Esophagus muscularis mucosa (tissue), 4 donors: Measurements from ENCODE around the gene SAFB2. TPM values are rescaled to one million over a fixed set of nuclear protein-coding genes. Genes with fewer than 3 reads are reported as not detected.

ENCODE experiments used
- DNase-seq: peaks from one replicate; pipeline ENCODE4 v3.0.0-alpha.2; 2017; ENCODE audit errors: extremely low spot score
- H3K27ac ChIP-seq, 4 donors: fragments of 200-600 bp; sonication (generic); replicated peaks in 1 of 4; 1 replicate in 3 of 4; 2 replicates in 1 of 4; pipeline ENCODE4 v1.5.1; 2016 to 2019; ENCODE audit warnings: mild to moderate bottlenecking in 1 of 4
- H3K27me3 ChIP-seq, 4 donors: fragments of 200-600 bp; sonication (generic); one replicate each; pipeline versions ENCODE4 v1.5.1 to v1.6.0; 2016 to 2019
- H3K36me3 ChIP-seq, 4 donors: fragments of 200-600 bp; sonication (generic); one replicate each; pipeline ENCODE4 v1.5.1; 2016 to 2019
- H3K4me1 ChIP-seq, 4 donors: fragments of 200-600 bp; sonication (generic); one replicate each; pipeline ENCODE4 v1.5.1; 2016 to 2019
- H3K4me3 ChIP-seq, 4 donors: fragments of 200-600 bp; sonication (generic); 1 replicate in 2 of 4; 2 replicates in 2 of 4; pipeline ENCODE4 v1.5.1; 2016 to 2019; ENCODE audit warnings: mild to moderate bottlenecking in 4 of 4, moderate library complexity in 1 of 4
- H3K9me3 ChIP-seq, 4 donors: fragments of 200-600 bp; sonication (generic); 1 replicate in 3 of 4; 2 replicates in 1 of 4; pipeline ENCODE4 v1.5.1; 2016 to 2019
- CTCF ChIP-seq, 3 experiments: fragments of 200-600 bp in 2 of 3; fragments of 450-650 bp in 1 of 3; sonication (generic) in 2 of 3; IDR thresholded peaks; one replicate each; pipeline ENCODE4 v1.5.1; 2017 to 2019; ENCODE audit warnings: antibody characterized with exemption in 3 of 3, mild to moderate bottlenecking in 2 of 3, moderate library complexity in 1 of 3
- EP300 ChIP-seq: sonication (generic); formaldehyde crosslinking; IDR thresholded peaks from one replicate; pipeline ENCODE4 v1.6.1; 2017; ENCODE audit warnings: antibody characterized with exemption
- POLR2A ChIP-seq: fragments of 450-650 bp; IDR thresholded peaks from one replicate; pipeline ENCODE4 v1.6.1; 2017; ENCODE audit warnings: antibody characterized with exemption, moderate library complexity, mild to moderate bottlenecking, low read depth
- POLR2AphosphoS5 ChIP-seq, 2 donors: sonication (generic); formaldehyde crosslinking; IDR thresholded peaks; one replicate each; pipeline ENCODE4 v1.6.1; 2017; ENCODE audit warnings: antibody characterized with exemption in 2 of 2
- WGBS: methylation state at CpG from one replicate; pipeline ENCODE4 v1.1.5; 2018; 5-methylcytosine and 5-hydroxymethylcytosine counted together
- intact Hi-C: fragments of 100-400 bp; cut with DNase I; formaldehyde crosslinking; loops from one replicate; pipeline ENCODE4 v1.15.1; 2023
- total RNA-seq, 4 donors: library from RNA; depleted of rRNA; stranded (reverse); fragments of >200 nt; gene quantifications; one replicate each; pipeline versions ENCODE4 v1.1.0 to v1.2.1, GENCODE V29; 2016

SAFB2 gene
- total RNA-seq, 4 donors from 2014 or later: 31.1 to 57.8 (median 42.7) TPM

DNA sequence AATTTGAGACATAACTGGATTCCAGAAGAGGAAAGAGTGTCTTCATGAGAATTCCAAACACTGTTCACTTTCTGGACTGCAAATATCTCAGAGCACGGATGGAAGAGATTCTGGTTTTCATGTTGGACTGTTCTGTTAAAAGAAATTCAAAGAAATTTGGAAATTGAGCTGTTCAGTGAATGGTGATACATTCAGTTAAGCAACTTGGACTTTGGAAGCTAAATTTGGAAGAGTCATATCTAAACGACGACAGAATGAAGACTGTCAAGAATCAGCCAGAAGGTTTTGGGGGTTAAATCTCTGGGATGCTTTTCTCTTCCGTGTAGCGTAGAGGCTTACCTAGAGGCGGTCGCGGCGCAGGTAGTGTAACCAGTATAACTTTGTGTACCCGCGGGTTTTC is 25.9 kb upstream of the SAFB2 start:
- Histone ChIP-seq H3K36me3 (peaks cover 63 to 92% (median 87%) of the 10 kb centered on the region in 4 donors), H3K4me1 (peaks cover 0 to 11% (median 2%) of the 10 kb centered on the region in 4 donors), H3K4me3 (no peak overlapping the region), H3K27me3 (no peaks in the 10 kb centered on the region), H3K9me3 (no peaks in the 10 kb centered on the region), H3K27ac (no peak overlapping the region)
- no peak for DNase-seq
- 90% methylated on average over 11 of the region's 11 CpGs for WGBS
- no peak for TF ChIP-seq CTCF (IDR thresholded peaks at IDR 0.05)
- TF ChIP-seq EP300: no peak
- no peak for TF ChIP-seq POLR2AphosphoS5 (IDR thresholded peaks at IDR 0.05)
- TF ChIP-seq POLR2A: no peak
- intact Hi-C loops: no loop called here

GRCh38 chr19:5646703-5647102 is 24.1 kb upstream of the SAFB2 start:
- 93% methylated on average over 4 of the region's 4 CpGs for WGBS
- no peak for DNase-seq
- H3K36me3 ChIP-seq: peaks cover 52 to 92% (median 81%) of the 10 kb centered on the region in 4 donors

GRCh38 chr19:5645409-5645808 is 22.8 kb upstream of the SAFB2 start:
- intact Hi-C loops: no loop called here

More at GRCh38 chr19:5646703-5647102, 24.1 kb upstream of the SAFB2 start:
- TF ChIP-seq POLR2A: no peak
- TF ChIP-seq POLR2AphosphoS5 (IDR thresholded peaks at IDR 0.05): no peak
- no peak for TF ChIP-seq CTCF (IDR thresholded peaks at IDR 0.05)
- TF ChIP-seq EP300: no peak
- peaks cover 0 to 11% (median 2%) of the 10 kb centered on the region in 4 donors for H3K4me1 ChIP-seq
- no peak overlapping the region for H3K27ac ChIP-seq
- no peaks in the 10 kb centered on the region for H3K27me3 ChIP-seq
- H3K4me3 ChIP-seq: no peak overlapping the region
- H3K9me3 ChIP-seq: no peaks in the 10 kb centered on the region
- intact Hi-C loops: no loop called here

GRCh38 chr19:5644037-5644436 is 21.5 kb upstream of the SAFB2 start:
- H3K27ac ChIP-seq: no peak overlapping the region
- 77% methylated on average over 2 of the region's 2 CpGs for WGBS
- H3K36me3 ChIP-seq: peaks cover 32 to 77% (median 64%) of the 10 kb centered on the region in 4 donors
- TF ChIP-seq POLR2AphosphoS5 (IDR thresholded peaks at IDR 0.05) (no peak), POLR2A (no peak), CTCF (IDR thresholded peaks at IDR 0.05) (no peak), EP300 (no peak)
- intact Hi-C loops: no loop called here
- H3K9me3 ChIP-seq: no peaks in the 10 kb centered on the region
- H3K4me1 ChIP-seq: peaks cover 0 to 16% (median 7%) of the 10 kb centered on the region in 4 donors
- DNase-seq: no peak
- no peaks in the 10 kb centered on the region for H3K27me3 ChIP-seq
- no peak overlapping the region for H3K4me3 ChIP-seq

More at GRCh38 chr19:5645409-5645808, 22.8 kb upstream of the SAFB2 start:
- Histone ChIP-seq H3K27me3 (no peaks in the 10 kb centered on the region), H3K9me3 (no peaks in the 10 kb centered on the region), H3K36me3 (peaks cover 41 to 86% (median 74%) of the 10 kb centered on the region in 4 donors), H3K27ac (no peak overlapping the region), H3K4me1 (peaks cover 0 to 11% (median 6%) of the 10 kb centered on the region in 4 donors), H3K4me3 (no peak overlapping the region)
- no peak for TF ChIP-seq CTCF (IDR thresholded peaks at IDR 0.05)
- no peak for TF ChIP-seq POLR2AphosphoS5 (IDR thresholded peaks at IDR 0.05)
- TF ChIP-seq POLR2A: no peak
- no peak for TF ChIP-seq EP300
- 88% methylated on average over 5 of the region's 5 CpGs for WGBS
- no peak for DNase-seq

DNA sequence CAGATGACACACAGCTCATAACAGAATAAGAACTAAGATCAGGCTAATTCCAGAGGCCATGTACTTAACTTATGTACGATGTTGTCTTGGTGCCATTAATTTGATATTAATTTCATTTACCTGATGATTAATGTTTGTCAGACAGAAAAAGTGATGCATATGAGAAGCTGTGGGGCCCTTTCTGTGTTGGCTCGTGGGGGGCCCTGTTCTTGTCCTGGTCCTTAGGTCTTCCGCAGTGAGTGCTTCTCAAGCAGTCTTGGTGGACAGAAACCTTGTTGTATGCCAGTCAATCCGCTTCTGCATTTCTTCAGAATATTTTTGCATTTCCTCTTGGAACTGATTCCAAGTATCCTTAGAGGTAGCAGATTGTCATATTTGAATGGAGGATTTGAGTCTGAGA is 20.5 kb upstream of the SAFB2 start:
- Histone ChIP-seq H3K9me3 (no peaks in the 10 kb centered on the region), H3K4me1 (peaks cover 0 to 24% (median 16%) of the 10 kb centered on the region in 4 donors), H3K27me3 (no peaks in the 10 kb centered on the region), H3K4me3 (no peak overlapping the region), H3K36me3 (peaks cover 28 to 71% (median 59%) of the 10 kb centered on the region in 4 donors), H3K27ac (no peak overlapping the region)
- WGBS: 82% methylated on average over 4 of the region's 4 CpGs
- intact Hi-C loops: no loop called here
- DNase-seq: no peak
- no peak for TF ChIP-seq EP300
- no peak for TF ChIP-seq CTCF (IDR thresholded peaks at IDR 0.05)
- no peak for TF ChIP-seq POLR2AphosphoS5 (IDR thresholded peaks at IDR 0.05)
